EL (cell line): Measurements from ENCODE around the gene CPA3.

Experiments used
- DNase-seq: peaks from one replicate; pipeline ENCODE4 v3.0.0-alpha.2; 2016

Gene CPA3

DNA sequence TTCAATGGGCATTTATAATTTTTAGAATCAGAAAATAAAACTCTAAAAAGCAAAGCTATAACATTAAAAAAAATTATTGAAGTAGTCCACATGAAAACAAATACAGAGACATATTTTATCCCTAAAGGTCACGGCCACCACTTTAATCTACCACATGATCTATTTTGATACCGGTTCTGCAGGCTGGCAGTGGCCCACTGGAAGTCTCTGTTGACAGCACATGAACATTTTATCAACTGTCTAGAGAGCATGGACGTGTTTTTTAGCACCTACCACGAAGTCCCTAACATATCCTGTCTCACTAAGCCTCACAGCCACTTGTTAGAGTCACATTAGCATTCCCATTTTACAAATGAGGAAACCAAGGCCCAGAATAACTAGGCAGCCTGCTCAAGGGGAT is 1.8 kb upstream of the CPA3 start:
- DNase-seq = no peak

GRCh38 chr3:148863814-148864213 is 1.3 kb upstream of the CPA3 start:
- DNase-seq = no peak

DNA sequence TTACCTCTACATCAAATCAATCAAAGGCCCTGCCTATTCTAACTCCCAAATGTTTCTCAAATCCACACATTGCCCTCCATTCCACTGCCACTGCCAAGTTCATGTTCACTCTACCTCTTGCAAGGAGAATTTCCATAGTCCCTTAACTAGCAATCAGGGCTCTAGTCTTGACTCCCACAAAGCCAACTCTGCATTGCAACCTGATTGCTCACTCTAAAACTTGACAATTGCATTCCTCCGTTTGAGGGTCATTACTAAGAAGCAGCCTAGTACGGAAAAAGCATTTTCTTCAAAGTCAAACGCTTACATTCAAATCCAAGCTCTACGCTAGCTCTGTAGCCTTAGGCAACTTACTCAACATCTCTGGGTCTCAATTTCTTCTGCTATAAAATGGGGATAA is 1.2 kb downstream of the CPA3 start:
- DNase-seq = peak; percentile 95

DNA sequence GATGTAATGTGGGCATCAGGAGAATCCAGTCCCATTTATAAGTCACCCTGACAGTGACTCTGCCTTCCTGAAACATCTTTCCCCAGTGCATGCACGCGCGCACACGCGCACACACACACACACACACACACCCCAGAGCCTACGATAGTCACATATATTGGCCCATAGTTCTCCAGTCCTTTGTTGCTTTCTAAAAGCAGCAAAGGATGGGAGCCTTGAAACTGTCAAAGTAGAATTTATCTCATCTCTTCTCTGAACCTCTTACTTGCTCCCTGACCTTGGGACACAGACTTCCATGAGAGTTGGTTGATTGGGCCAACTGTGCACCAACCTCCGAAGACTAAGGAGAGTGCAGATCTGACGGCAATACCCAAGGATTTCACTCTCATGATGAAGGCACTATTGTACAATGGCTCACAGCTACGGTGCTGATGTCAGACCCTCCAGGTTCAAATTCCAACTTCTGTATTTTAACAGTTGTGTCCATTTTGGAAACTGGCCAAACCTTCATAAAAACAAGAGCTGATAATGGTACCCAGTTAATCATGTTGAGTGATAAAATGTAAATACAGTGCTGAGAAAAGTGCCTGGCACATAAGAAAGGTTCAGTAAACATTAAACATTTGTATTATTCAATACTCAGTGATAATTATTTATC is 8.3 kb downstream of the CPA3 start:
- DNase-seq = no peak

DNA sequence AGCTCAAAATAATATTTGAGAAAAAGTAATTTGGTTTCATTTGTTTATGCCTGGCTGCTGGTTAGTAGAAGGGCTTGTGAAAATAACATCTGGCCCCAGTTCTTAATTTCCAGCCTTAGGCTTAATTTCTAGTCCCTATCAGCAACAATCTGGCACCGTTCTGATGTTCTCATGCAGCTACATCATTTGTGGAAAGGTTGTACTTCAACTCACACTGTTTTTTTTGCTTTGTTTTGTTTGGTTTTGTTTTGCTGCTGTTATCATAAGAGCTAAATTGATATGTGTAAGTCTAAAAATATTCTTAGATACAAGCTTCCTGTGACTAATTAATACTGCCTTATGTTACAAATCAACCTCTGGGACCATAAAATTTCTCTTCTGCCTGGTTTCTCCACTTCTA is 8.9 kb downstream of the CPA3 start:
- DNase-seq = peak; percentile 58

DNA sequence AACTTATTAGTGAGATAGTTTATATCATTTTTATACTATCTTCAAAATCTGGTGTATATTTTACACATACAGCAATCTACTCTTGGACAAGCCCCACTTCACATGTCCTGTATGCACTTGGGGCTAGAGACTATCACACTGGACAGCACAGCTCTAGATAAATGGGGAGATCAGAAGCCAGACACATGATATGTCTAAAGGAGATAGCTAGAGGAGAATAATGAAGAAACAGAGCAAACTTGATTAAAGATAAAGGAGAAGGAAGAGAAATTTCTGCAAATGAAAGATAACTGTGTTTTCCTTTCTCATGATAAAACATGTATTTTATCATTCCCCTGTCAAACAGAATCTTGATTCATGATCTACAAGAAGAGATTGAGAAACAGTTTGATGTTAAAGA is 13.0 kb downstream of the CPA3 start:
- no peak for DNase-seq

- DNase-seq = no peak
These were observed 14.2 kb downstream of the CPA3 start for GRCh38 chr3:148879256-148879655.

- DNase-seq = peak; percentile 58
These were observed 15.6 kb downstream of the CPA3 start for GRCh38 chr3:148880681-148881080.

DNA sequence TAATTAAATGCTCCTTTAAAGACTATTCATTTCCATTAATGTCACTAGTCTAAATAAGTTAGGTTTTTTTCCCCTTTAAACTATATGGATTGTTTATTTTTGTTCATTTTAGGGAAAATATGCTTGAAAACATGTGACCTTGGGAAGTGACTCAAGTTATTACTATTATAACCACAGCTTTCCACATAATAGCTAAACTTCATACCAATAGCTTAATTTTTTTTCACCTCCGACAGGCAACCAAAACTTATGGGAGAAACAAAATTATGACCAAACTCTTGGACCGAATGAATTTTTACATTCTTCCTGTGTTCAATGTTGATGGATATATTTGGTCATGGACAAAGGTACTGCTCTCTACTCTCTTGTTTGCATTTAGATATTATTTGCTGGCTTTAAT is 16.2 kb downstream of the CPA3 start:
- DNase-seq = peak; percentile 72

DNA sequence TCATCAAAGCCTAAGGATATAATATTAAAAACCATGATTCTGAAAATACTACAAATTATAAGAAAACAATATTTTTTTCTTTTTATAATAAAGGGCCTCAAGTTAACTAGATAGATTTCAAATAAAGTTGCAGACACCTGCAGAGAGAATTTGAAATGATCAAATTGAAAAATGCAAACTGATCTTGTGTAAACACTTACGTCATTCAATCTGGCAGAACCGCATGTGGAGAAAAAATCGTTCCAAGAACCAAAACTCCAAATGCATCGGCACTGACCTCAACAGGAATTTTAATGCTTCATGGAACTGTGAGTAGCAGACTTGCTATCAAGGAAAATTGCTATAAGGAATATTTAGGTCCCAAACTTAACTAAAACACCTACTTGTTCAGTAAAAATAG is 17.2 kb downstream of the CPA3 start:
- peak; percentile 65 for DNase-seq

DNA sequence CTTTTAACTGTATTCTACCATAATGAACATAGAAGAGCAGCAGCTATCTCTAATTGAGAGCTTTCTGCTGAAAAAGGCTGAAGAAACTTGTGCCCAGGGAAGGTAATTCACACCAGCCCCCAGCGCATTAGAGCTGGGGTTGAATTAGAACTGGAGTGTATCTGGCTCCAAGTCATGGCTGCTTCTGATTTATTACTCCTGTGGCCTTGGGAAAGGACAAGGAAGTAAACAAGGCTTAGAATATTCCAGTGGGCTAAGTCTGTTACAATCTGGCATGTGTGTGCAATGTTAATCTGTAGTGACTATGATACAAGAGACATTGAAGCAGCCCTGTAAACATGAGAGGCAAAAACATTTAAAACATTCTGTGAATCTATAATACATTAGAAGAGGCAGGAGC is 18.1 kb downstream of the CPA3 start:
- DNase-seq = no peak

- DNase-seq = peak; percentile 60
These were observed 19.2 kb downstream of the CPA3 start for GRCh38 chr3:148884261-148884660.

- DNase-seq = no peak
These were observed 24.7 kb downstream of the CPA3 start for GRCh38 chr3:148889828-148890227.

DNA sequence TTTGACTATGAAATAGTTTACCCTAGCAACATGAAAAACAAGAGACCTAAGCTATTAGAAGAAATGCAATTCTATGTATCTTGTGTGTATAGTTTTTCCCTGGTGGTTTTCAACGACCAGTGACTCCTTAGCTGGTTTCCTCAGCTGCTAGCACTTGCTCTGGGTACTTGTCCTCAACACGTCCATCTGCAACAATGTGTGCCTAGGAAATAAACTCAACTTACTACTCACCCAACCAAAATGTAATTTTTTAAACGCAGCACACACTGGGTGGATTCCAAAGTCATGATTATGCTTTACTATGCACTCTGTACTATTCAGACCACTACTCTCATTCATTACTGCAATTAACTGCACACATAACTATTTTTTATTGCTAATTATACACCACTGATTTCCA is 31.0 kb downstream of the CPA3 start:
- DNase-seq = peak; percentile 74

GRCh38 chr3:148901987-148902791 is 37.1 kb downstream of the CPA3 start:
- peak; percentile 87 for DNase-seq

DNA sequence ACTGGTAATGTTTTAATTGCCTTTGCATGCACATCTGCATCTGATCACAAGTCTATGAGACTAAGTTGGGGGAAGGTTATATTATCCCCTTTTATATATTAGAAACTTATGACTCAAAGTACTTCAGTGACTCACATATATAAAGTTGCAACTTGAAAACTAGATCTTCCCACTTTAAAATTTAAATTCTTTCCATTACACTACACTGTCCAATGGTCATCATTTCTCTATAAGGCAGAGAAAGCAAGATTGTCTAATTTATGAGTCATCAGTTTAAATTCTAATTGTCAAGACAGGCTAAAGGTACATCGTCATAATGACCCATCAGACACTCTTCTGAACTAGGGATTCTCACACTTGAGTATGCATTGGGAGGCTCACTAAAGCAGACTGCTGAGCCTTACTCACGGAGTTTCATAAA is 37.9 kb downstream of the CPA3 start:
- peak; percentile 73 for DNase-seq

DNA sequence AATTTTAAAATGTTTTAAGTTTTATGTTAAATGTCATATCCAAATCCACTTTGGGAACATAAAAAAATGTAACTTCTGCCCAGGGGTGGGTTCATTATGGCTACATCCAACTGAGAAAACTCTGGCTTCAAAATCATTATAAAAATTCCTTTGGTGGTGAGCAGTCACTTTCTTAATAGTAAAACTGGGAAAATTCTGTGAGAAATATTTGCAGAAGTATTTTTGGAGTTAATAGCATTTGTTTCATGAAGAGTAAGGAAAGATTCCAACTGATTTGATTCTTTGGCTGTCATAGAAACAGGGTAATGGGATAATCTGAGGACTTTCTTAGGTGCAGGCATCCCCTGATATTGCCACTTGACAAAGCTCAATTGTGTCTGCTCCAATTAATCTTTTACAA is 38.8 kb downstream of the CPA3 start:
- no peak for DNase-seq

DNA sequence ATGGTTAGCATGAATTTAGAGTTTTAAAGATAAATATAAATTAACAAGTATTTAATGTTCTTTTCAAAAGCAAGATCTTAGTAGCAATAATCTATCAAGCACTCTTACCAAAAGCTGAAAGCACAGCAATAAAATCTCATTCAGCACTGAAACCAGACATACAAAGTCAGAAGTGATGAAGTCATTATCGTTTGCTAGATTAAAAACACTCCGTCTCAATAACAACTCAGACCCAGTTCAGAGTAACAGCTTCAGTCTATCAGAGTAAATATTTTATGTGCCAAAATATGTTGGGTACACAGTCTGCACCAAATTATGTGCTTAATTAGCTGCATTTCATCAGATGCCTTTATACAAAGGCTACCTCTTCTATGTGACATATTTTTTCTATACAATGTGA is 41.6 kb downstream of the CPA3 start:
- DNase-seq = no peak

- peak; percentile 31 for DNase-seq
These were observed 46.1 kb downstream of the CPA3 start for GRCh38 chr3:148911173-148911572.

DNA sequence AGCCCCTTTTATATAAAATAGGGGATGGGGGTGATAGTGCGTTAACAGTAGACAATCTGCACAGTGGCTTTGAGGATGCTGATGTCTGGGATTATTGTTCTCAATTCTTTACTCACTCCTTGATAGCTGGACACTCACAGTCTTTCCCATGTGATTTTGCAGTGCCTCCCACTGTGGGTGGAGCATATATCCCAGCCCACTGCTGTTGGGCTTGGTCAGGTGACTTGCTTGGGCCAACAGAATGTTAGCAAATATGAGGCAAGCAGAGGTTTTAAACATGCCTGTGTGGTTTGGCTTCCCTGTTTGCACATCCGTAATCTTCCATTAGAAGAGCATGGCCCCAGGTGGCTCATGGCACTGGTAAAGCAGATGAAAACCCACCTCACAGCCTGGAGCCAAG is 46.5 kb downstream of the CPA3 start:
- no peak for DNase-seq

DNA sequence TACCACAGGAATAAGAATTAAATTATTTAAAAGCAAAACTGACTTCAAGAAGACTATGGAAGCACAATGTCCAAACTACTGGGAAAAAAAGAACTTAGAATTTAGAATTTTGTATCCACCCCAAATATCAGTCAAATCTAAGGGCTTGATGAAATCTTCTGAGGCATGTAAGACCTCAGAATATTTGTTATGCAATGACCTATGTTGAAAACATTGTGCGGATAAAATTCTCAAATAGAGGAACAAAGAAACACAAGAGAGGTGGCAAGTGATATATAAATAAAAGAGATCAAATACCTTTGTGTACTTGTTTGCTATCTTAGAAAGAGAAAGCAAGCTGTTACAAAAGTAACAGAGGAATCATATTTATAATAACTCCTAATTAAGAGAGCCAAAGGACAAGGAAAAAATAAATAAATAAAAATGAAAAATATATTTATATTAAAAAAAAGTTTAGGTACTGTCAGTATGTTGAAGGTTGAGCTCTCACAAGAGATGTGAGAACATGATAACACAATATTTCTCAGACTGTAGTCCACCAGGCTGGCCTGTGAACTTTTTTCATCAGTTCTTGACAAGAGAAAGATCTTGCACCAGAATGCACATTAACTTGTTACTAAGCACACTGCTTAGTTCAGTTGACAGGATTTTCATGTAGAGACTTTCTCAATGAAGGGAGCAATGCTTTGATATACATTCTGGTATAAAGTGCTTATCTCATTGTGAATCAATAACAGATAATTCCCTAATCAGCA is 50.0 kb downstream of the CPA3 start:
- DNase-seq = no peak

DNA sequence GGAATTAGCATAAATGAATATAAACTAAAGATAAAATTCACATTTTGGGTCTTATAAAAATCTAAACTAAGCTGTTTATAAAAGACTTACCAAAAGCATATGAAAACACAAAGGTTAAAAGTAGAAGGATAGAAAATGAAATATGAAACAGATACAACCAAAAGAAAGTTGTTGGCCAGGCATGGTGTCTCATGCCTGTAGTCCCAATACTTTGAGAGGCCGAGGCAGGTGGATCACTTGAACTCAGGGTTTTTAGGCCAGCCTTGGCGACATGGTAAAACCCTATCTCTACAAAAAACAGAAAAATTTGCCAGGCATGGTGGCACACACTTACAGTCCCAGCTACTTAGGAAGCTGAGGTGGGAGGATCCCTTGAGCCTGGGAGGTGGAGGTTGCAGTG is 51.0 kb downstream of the CPA3 start:
- no peak for DNase-seq

DNA sequence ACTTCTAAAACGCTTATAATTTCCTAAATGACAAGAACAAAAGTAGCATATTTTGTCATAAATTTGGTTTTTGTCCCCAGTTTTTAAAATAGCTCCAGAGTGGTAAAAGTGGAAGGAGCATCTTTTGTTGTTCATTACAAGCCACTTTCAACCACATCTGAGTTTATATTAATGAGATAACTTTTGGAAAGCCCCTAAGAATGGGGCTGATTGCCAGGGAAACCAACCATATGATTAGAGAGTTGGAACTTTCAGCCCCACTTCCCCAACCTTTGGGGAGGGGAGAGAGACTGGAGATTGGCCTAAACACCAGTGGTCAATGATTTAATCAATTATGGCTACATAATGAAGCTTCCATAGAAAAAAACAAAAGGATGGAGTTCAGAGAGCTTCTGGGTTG is 57.4 kb downstream of the CPA3 start:
- no peak for DNase-seq

GRCh38 chr3:148923592-148923991 is 58.5 kb downstream of the CPA3 start:
- DNase-seq = no peak
